HG02571 (cell line): ENCODE results near the gene GABPA.

Experiments
- ATAC-seq: cut with Tn5 transposase; IDR thresholded peaks from one replicate; pipeline ENCODE4 v1.9.1; 2021; ENCODE audit warnings: mild to moderate bottlenecking, moderate library complexity; ENCODE audit not compliant: unreplicated experiment

Gene GABPA

GRCh38 chr21:25801217-25802014 lies 66.6 kb downstream of the GABPA start:
- peak; percentile 99 for ATAC-seq

GRCh38 chr21:25806060-25806459 lies 71.3 kb downstream of the GABPA start:
- no peak for ATAC-seq

GRCh38 chr21:25807191-25807590 lies 72.4 kb downstream of the GABPA start:
- ATAC-seq: no peak

- no peak for ATAC-seq
These were observed 74.2 kb downstream of the GABPA start for GRCh38 chr21:25809013-25809412.

GRCh38 chr21:25811186-25811585 lies 76.4 kb downstream of the GABPA start:
- ATAC-seq: no peak

- no peak for ATAC-seq
These were observed 79.1 kb downstream of the GABPA start for GRCh38 chr21:25813917-25814316.

- no peak for ATAC-seq
These were observed 83.3 kb downstream of the GABPA start for GRCh38 chr21:25818121-25818520.

GRCh38 chr21:25818551-25818950 lies 83.8 kb downstream of the GABPA start:
- no peak for ATAC-seq
